ENCODE measurements around the gene ADAMTSL1.

Gene ADAMTSL1

GRCh38 chr9:18564018-18564880 lies 90.3 kb downstream of the ADAMTSL1 start:
- no peak for DNase-seq

GRCh38 chr9:18566121-18566520 lies 92.2 kb downstream of the ADAMTSL1 start:
- DNase-seq, result no peak

- DNase-seq, result no peak
Observed at GRCh38 chr9:18568973-18569372, 95.0 kb downstream of the ADAMTSL1 start.

- no peak for DNase-seq
Observed at GRCh38 chr9:18569941-18570630, 96.1 kb downstream of the ADAMTSL1 start.

- no peak for DNase-seq
Observed at GRCh38 chr9:18573021-18573556, 99.1 kb downstream of the ADAMTSL1 start.

GRCh38 chr9:18575686-18576085 lies 101.7 kb downstream of the ADAMTSL1 start:
- DNase-seq, result no peak

GRCh38 chr9:18579536-18579935 lies 105.6 kb downstream of the ADAMTSL1 start:
- DNase-seq, result no peak

GRCh38 chr9:18580151-18580550 lies 106.2 kb downstream of the ADAMTSL1 start:
- DNase-seq, result no peak

GRCh38 chr9:18585996-18586395 lies 112.0 kb downstream of the ADAMTSL1 start:
- no peak for DNase-seq

GRCh38 chr9:18588002-18588401 lies 114.0 kb downstream of the ADAMTSL1 start:
- DNase-seq, result no peak

GRCh38 chr9:18591261-18591660 lies 117.3 kb downstream of the ADAMTSL1 start:
- no peak for DNase-seq

- no peak for DNase-seq
Observed at GRCh38 chr9:18594837-18595236, 120.9 kb downstream of the ADAMTSL1 start.

- no peak for DNase-seq
Observed at GRCh38 chr9:18595597-18595996, 121.6 kb downstream of the ADAMTSL1 start.

GRCh38 chr9:18596920-18597319 lies 123.0 kb downstream of the ADAMTSL1 start:
- DNase-seq, result no peak

GRCh38 chr9:18598969-18599368 lies 125.0 kb downstream of the ADAMTSL1 start:
- no peak for DNase-seq

GRCh38 chr9:18601026-18601425 lies 127.1 kb downstream of the ADAMTSL1 start:
- no peak for DNase-seq

- DNase-seq, result no peak
Observed at GRCh38 chr9:18601956-18602355, 128.0 kb downstream of the ADAMTSL1 start.

- DNase-seq, result no peak
Observed at GRCh38 chr9:18604767-18605730, 131.1 kb downstream of the ADAMTSL1 start.

- DNase-seq, result no peak
Observed at GRCh38 chr9:18605766-18606180, 131.8 kb downstream of the ADAMTSL1 start.

GRCh38 chr9:18606281-18606680 lies 132.3 kb downstream of the ADAMTSL1 start:
- DNase-seq, result no peak

GRCh38 chr9:18606846-18607245 lies 132.9 kb downstream of the ADAMTSL1 start:
- no peak for DNase-seq

- no peak for DNase-seq
Observed at GRCh38 chr9:18608371-18608770, 134.4 kb downstream of the ADAMTSL1 start.

- no peak for DNase-seq
Observed at GRCh38 chr9:18610956-18611355, 137.0 kb downstream of the ADAMTSL1 start.
